Ramos (cell line): ENCODE results near the gene NPFF.
"Not testable (repeated sequence)": the region's sequence is repeated elsewhere in the genome, so short reads cannot be mapped to it uniquely, and the experiment has no call there.

Experiments
- in situ Hi-C: fragments of 300-500 bp; cut with MboI; formaldehyde crosslinking; loops from one replicate; pipeline ENCODE4 v1.14.3; 2022; ENCODE audit warnings: low sequenced_read_pairs; ENCODE audit not compliant: unreplicated experiment

NPFF gene

DNA sequence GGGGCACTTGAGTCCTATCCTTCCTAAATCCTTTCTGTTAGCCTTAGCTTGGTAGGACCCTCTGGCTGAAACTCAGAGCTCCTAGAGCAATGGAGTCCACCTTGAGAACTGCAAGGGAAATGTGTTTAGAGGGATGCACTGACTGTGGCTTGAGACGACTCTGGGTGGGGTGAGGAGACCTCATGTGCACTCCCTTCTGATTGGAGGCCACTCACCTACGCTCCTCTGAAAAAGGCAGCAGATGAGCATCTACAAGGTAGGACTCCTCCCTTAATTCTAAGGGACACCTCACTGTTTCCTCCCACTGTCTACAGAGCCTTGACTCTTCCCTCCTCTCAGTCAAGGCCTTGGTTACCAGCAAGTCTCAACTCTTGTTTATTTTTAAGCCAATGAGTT lies 9.1 kb downstream of the NPFF start:
- in situ Hi-C loops, result no loop called here

DNA sequence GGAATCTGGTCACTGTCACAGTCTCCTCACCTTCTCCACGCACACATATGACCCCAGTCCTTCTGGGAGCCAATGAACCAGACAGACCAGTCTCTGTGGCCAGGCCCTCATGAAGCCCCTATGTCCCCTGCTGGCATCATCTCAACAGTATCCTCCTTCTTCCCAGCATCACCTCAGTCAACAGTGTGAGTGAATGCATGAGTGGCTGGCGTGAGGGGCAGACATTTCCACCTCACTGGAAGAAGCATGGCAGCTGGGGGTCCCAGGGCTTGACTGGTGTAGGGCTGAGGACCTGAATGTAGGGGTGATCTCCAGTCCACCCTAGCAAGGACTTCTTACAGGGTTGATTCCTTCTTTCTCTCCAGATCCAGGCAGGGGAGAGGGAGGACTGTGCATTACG lies 9.8 kb downstream of the NPFF start:
- in situ Hi-C loops, result no loop called here

DNA sequence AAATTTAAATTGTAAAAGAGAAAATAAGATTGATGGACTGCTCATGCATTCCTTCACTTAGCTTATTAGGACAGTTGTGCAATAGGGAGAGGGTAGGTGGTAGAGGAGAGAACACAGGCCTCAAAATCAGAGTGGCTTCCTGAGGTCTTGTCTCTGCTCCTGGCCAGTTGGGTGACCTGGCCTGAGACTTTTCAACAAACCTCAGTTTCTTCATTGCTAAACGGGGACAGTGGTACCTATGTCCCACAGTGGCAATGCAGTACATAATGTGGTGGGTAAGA lies 10.6 kb downstream of the NPFF start:
- in situ Hi-C loops, result no loop called here

DNA sequence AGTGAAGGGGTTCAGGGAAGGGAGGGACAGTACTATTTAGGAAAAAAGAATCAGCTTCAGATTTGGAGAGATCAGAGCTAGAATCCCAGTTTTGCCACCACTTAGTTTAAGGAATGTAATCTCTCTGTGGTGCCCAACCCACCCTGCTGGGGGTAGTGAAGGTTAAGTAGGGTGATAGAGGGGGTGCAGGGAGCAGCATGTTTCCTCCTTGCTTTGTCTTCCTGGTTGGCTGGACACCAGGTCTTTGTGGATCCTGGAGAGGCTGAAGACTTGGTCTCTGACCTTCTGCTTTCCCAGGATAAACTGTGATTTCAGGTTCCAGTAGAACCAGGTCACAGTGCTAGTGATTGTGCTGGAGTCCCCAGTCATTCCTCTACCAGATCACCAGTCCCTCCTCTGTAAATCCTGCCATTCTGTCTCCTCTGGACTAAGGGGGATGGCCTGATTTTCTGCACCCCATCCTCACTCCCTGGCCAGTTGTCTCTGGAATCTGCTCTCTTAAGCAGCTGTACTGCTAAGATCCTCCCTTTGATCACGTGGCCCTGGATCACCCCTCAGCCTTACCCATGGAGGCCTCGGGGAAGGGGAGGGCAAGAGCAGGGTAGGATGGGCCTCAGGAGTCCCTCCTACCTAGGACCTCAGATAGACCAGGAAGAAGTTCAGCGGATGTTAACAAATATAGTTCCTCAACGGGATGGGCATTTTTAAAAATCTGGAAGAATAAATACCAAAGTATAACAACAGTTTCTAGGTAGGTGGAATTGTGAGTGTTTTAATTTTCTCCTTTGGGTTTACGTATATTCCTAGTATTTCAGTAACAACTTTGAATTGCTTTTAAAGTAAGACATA lies 11.2 kb downstream of the NPFF start:
- in situ Hi-C loops, result no loop called here

DNA sequence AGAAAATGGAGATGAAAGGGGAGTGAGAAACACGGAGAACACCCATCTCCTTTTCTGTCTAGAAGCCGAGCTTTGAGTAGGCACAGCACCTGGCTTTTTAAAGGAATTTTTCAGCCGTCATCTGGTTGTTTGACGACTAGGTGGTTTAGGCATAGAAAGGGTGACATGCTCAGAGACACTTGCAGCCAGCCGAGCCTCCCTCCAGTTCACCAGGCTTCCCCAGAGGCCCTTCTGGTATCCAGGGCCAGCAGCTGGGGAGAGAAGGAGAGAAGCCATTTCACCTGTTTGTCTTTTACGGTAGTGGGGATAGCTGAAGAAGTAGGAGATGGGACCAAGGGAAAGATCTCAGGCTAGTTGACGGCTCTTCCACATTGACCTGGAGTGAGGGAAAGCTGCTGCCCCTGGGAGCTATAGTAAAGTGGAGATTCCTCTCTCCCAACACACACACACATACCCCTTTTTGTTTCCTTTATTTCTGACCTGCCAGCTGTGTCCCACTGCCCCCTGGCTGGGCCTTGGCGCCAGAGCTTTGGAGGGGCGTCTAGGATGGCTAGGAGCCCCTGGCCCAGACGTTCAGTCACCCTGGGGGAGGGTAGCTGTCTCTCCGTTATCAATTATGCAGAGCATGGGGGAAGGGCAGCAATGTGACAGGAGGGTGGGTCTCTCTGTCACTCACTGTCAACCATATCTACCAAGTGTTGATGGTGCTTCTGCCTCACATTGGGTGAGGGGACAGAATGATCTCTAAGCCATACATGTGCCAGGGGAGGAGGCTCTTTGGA lies 13.5 kb downstream of the NPFF start:
- in situ Hi-C loops, result no loop called here

DNA sequence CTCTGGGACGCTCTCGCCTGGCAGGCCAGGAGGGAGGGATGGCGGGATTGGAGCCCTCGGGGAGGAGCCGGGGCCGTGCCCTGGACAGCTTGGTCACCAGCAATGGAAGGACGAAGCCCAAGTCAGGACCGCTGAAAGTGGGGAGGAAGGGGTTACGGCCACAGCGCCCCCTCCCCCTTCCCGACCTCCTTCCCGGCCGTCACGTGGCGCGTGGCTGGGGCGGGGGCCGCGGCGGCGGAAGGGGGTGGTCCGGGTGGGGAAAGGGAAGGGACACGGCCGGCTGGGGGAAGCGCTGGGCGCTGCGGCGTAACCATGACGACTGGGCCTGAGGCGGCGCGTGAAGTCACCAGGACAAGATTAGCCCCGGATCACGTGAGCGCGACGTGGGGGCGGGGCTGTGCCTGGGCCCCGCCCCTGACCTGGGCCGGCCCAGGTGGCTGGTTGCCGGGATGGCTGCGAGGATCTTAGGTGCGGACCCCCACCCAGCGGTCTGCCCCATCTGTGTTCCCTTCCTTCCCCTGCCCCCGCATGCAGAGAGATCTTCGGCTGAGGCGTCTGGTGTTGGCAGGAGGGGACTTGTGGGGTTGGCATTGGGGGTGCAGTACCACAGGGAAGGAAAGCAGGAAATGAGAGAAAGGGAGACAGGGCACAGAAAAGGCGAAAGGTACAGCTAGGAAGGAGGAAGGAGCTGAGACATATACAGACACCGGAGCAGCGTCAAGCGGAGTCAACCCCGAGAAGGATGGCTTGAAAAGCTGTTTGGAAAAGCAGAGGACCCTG lies 14.3 kb downstream of the NPFF start:
- in situ Hi-C loops, result no loop called here

DNA sequence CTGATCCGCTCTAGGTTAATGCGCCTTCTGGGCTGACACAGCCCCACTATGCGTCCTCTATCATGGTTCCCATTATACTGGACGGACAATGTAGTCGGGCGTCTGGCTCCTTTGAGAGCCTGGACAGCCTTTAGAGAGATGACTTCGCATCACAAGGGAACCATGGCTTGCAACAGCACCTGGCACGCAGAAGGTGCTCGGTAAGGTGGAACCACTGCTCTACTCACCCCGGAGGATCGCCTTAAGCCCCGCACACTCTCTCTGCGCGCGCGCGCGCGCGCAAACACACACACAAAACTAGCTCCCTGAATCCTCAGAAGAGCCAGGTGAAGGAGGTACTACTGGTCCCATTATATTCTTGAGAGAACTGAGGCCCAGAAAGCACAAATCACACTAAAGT lies 15.1 kb downstream of the NPFF start:
- in situ Hi-C loops, result no loop called here

DNA sequence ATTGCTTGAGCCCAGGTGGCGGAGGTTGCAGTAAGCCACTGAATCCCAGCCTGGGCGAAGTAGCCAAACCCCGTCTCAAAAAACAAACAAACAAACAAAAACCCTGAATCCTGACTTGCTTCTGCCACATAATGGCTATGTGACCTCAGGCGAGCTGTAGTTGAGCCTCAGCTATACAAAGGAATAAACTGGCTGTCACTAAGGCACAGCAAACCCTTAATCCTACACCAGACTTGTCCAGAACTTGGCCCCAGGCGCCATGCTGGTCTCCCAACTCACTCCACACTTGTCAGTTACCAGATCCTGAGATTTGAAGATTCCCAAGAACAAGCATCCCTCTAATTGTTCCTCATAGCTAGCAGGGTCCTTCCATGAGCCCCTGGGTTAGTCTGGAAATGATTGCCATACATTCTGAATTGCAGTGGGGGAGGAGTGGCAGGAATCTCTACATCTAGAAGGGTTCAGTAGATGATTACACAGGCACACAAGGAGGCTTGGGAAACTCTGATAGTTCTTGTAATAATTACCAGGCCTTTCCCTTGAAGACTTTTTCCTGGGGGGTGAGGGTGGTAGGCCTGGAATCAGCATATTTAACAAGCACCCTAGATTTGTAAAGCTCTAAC lies 17.9 kb downstream of the NPFF start:
- in situ Hi-C loops, result no loop called here

DNA sequence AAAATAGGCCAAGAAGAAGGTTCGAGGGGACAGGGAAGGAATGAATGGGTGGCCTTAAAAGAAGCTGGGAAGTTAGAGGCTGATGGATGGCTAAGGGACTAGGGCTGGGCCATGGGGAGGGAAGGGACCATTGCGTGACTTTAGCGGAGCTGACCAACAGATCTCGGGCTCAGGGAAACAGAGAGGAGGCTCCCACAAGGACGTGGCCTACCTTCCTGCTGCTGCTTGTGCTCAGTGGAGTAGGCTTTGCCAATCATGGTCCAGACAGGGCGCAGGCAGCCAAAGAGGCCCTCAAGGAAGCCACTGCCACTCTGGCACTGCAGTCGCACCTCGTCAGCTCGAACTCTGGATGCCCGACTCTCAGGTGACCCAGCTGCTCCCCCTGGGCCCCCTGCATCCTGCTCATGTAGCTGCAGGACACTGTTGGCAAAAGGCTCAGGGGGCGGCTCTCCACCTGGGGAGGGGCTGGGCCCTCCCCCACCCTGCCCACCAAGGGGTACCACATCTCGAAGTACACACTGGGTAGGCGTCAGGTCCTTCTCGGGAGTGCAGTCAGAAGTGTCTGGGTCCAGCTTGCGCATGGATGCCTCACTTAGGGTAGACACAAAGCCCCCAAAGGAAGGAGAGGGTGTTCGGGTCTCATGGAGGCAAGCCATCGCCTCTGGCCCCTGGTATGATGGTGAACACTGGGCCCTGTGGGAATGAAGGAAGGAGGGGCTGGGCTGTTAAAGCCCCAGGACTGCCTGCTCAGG lies 20.4 kb downstream of the NPFF start:
- in situ Hi-C loops, result no loop called here

DNA sequence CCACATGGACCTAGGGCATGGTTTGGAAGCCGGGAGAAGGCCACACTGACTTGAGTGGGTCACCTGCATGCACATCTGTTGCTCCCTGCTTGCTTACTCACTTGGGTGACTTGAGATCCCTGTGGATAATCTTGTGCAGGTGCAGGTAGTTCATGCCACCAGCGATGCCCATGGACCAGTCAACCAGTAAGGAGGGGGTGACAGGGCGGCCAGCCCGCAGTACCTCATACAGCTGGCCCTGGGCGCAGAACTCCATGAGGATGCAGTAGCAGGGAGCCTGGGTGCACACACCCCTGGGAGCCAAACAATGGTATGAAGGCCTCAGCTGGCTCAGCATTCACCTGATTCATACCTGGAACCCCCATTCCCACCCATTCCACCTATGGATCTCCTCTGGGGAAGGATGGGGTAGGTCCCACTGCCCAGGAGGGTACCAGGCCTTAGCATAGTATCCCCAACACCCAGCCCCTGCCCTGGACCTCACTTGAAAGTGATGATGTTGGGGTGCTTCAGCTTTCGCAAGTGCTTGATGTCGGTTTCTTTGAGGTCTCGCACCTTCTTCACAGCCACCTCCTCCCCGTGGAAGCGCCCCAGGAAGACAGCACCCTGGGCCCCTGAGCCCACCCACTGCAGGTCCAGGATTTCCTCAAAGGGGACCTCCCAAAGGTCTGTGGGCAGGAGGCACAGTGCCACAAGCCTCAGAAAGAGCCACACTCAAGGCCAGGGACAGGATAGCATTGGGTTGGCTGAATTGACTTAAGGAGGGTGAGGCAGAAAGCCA lies 21.1 kb downstream of the NPFF start:
- in situ Hi-C loops, result no loop called here

DNA sequence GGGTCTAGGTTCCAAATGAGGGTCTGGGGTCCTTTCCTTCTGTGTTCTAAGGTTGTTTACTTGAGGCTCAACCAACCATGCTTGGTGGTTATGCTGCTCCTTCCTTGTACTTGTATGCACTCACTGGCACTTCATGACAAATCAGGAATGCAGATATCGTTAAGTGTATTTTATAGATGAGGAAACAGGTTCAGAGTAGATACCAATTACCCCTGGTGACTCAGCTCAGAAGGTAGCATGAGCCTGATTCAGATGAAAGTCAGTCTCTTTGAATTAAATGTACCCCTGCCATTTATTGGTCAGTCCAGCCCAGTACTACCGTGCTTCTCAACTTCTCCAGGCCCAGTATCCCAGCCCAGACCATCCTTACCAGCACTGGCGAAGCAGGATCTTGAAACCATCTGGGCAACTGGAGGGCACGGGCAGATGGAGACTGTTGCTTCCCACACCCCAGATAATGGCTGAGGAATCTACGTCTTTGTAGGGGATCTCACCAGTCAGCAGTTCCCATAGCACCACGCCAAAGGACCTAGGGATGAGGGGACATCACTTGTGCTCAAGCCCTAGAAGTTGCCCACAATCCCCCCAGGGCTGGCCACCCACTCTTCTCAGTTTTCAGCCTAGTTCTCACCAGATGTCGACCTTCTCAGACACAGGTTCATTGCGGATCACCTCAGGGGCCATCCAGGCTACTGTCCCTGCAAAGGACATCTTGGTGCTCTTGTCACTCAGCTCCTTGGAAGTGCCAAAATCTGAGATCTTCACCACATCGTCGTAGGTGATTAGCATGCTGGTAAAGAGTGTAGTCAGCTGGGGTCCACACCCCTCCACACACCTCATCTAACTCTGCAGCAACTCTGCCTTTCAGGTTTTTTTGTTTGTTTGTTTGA lies 22.4 kb downstream of the NPFF start:
- in situ Hi-C loops, result no loop called here

DNA sequence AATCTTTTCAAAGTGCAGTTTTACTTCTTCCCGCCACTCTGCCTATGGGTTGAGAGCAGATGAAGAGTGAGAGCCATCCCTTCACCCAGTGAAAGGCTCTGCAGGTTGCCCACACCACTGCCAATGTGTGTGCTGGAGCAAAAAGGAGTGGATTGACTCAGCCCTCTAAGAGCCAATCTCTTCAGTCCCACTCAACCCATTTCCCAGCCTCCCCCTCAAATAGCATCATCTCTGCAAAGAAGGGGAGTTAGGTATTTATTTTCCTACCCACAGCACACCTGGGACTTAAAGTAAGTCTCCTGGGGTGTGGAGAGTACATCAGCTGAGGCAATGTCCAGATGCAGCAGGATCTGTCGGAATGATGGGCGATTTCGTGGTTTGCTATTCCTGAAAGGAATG lies 23.3 kb downstream of the NPFF start:
- in situ Hi-C loops, result no loop called here

DNA sequence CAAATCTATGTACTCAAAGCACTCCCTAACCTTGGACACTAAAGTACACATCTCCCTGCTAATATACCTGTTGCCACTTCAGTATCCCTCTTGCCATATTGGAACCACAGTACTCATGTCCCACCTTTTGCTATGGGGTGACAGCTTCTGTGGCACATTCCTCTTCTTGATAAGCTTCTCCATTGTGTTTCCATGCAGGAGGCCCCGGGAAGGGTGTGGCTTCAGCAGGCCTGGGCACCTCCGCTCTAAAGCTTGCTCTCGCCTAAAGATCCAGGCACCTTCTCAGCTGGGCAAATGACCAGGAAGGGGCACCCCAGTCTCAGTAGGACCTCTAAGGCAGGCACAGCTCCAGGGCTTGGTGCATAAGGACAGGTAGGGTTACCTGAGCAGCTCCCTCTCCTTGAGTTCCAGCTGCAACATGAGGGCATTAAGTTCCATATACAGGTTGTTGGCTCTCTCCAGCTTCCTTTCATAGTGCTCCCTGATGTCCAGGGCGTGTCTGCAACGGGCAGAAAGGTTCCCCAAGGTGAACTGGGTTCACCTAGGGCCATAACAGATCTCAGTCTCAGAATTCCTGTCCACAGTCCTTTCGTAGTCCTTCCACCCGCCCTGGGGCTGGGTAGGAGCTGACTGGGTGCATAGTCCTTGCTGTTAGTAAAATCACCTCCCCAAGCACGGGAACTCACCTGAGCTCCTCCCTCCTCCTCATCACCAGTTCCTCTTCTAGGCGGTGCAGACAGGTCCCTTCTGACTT lies 23.9 kb downstream of the NPFF start:
- in situ Hi-C loops, result no loop called here

DNA sequence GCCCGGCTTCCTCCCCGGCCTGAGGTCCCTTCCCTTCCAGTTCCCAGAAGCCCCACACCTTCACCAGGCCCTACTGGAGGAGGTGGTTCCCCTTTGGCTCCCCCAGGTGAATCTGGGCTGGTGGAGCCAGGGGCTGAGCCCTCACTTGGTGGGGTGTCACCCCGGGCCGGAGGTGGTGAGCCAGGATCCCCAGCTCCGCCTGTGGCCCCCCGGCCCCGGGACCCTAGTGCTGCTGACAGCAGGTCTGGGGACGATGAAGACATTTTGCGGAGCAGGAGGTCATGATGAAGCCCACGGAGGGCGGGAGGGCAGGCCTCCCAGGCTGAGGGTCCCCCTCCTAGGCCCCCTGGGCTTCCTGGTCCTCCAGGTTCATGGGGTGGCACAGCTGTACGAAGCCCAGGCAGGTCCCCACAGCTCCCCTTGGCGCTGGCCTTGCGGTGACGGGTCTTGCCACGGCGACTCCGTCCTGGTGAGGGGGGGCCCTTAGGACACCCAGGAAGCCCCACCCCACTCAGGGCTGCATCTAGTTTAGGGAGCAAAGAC lies 24.6 kb downstream of the NPFF start:
- in situ Hi-C loops, result no loop called here

DNA sequence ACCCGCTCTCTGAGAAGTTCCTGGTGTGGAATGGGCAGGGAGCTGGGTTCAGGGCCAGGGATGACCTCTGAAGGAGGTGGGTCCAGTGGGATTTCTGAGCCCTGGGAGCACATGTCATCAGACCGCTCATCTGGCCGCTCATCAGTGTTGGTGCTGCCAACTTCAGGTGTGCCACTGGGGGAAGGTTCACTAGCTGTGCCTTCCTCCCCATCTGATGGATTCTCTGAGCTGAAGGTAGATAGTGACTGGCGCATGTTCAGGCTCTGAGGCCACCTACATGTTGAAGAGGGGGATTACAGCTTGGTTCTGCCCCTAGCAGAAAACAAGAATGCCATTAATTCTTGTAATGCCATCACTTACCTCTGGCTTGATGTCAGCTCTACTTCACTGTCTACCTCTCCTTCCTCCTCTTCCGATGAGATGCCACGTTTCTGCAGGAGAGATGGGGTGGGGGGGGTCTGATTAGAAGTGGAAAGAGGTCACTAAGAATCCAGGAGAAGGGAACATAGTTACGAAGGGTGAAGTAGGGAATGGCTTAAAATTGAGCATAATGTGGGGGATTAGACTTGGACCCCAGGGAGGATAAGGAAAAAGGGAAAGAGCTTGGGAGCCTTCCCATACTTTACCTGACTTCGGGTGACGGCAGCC lies 25.2 kb downstream of the NPFF start:
- in situ Hi-C loops, result no loop called here

DNA sequence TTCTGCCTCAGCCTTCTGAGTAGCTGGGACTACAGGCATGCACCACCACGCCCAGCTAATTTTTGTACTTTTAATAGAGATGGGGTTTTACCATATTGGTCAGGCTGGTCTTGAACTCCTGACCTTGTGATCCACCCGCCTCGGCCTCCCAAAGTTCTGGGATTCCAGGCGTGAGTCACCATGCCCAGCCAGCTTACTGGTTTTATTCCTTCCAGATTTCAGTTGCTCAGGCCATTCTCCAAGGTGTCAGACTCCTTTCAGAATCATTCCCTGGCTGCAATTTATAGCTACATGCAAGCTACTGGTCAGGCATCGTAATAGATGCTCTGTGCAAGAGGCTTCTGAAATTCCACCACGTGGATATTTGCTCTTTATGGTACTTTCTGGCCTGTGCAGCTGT lies 25.8 kb downstream of the NPFF start:
- in situ Hi-C loops, result not testable (repeated sequence)
